ENCODE data around the gene TM7SF2. TPM values are rescaled to one million over a fixed set of nuclear protein-coding genes. Genes with fewer than 3 reads are reported as not detected.

TM7SF2 gene
- total and polyA plus RNA-seq, 2 of the 8 experiments (the other 6 are each of a cell fraction or from before 2014, with no cell fraction given), result 40.1 to 96.0 TPM

DNA sequence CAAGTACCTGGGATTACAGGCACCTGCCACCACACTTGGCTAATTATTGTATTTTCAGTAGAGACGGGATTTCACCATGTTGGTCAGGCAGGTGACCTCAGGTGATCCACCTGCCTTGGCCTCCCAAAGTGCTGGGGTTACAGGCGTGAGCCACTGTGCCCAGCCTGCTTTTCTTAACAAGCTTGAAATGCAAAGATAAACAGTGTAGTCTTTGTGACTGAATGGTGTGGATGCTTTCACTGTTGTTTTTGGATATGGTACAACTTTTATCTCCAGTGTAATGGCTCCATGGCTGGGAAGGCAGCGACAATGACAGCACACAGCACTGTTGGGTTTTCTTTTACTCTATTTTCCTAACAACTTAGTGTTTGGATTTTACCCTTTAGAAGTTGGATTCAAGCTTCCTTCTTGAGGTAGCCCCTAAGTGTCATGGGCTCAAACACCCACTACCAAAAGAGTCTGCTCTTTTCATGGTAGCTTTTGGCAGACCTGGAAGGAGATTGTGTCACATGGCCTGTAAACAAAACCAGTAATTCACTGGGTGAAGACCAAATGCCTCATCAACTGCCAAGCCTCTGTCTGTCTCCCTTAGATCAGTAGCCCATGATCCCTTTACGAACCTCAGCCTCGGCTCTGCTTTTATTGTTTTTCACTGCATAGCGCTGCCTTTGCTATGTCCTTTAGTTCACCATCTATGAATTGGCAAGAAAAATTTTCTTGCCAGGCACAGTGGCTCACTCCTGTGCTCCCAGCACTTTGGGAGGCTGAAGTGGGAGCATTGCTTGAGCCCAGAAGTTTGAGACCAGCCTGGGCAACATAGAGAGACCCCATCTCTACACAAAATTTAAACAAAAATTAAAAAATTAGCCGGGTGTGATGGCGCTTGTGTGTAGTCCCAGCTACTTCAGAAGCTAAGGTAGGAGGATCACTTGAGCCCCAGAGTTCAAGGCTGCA, 9.3 kb upstream of the TM7SF2 start (continued):
- TF ChIP-seq, protein P1, sequence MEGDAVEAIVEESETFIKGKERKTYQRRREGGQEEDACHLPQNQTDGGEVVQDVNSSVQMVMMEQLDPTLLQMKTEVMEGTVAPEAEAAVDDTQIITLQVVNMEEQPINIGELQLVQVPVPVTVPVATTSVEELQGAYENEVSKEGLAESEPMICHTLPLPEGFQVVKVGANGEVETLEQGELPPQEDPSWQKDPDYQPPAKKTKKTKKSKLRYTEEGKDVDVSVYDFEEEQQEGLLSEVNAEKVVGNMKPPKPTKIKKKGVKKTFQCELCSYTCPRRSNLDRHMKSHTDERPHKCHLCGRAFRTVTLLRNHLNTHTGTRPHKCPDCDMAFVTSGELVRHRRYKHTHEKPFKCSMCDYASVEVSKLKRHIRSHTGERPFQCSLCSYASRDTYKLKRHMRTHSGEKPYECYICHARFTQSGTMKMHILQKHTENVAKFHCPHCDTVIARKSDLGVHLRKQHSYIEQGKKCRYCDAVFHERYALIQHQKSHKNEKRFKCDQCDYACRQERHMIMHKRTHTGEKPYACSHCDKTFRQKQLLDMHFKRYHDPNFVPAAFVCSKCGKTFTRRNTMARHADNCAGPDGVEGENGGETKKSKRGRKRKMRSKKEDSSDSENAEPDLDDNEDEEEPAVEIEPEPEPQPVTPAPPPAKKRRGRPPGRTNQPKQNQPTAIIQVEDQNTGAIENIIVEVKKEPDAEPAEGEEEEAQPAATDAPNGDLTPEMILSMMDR (IDR thresholded peaks at IDR 0.05; ENCODE audit: control extremely low read depth in 1 of 3, insufficient read depth in 1 of 3, low read depth in 1 of 3, low read length in 3 of 3), result no peak
- TF ChIP-seq JUN (IDR thresholded peaks at IDR 0.05; ENCODE audit: low read depth, low read length) (no peak), CTBP2 (IDR thresholded peaks at IDR 0.05; ENCODE audit: borderline replicate concordance, insufficient read depth, insufficient read length, low read length) (no peak), TBP (IDR thresholded peaks at IDR 0.05; ENCODE audit: low read depth, low read length) (no peak), RNF2 (IDR thresholded peaks at IDR 0.05; ENCODE audit: borderline replicate concordance, low read depth, low read length, missing control alignments, poor library complexity, severe bottlenecking) (no peak), CBX8 (IDR thresholded peaks at IDR 0.05; ENCODE audit: borderline replicate concordance, low read depth, low read length) (no peak), RFX5 (IDR thresholded peaks at IDR 0.05; ENCODE audit: borderline replicate concordance, low read depth, low read length) (no peak), TEAD4 (IDR thresholded peaks at IDR 0.05; ENCODE audit: low read depth, low read length) (no peak), RAD21 (IDR thresholded peaks at IDR 0.05 in 1 of 2, conservative IDR thresholded peaks at IDR 0.05 in 1 of 2; ENCODE audit: low read depth in 2 of 2, low read length in 2 of 2) (no peak), KDM1A (IDR thresholded peaks at IDR 0.05; ENCODE audit: borderline replicate concordance, low read length) (no peak)
